Keratinocyte (primary cell): ENCODE measurements around the gene TSTD1. TPM values are rescaled to one million over a fixed set of nuclear protein-coding genes. Genes with fewer than 3 reads are reported as not detected.

ENCODE experiments used
- DNase-seq: peaks from one replicate; pipeline ENCODE4 v3.0.0-alpha.2; 2011; ENCODE audit warnings: low read depth, missing footprints, low spot score
- FAIRE-seq: peaks from 2 replicates; lab custom pipeline; 2011; peaks lifted over from hg19 to GRCh38; lab: Jason Lieb, UNC
- H2AFZ ChIP-seq: 2 replicates; pipeline ENCODE4 v1.6.0; 2012; ENCODE audit warnings: low read length, control low read depth, inconsistent platforms; ENCODE audit not compliant: control insufficient read depth
- H3K27ac ChIP-seq: 2 replicates; pipeline ENCODE4 v1.5.1; 2011; ENCODE audit warnings: low read length; ENCODE audit not compliant: control insufficient read depth, insufficient read depth
- H3K27me3 ChIP-seq: 3 replicates; pipeline ENCODE4 v1.6.0; 2011; ENCODE audit warnings: low read length; ENCODE audit not compliant: control insufficient read depth, insufficient read depth; ENCODE audit errors: extremely low read depth
- H3K36me3 ChIP-seq, 2 experiments: 2 replicates in 1 of 2; 3 replicates in 1 of 2; pipeline ENCODE4 v1.5.1; 2011; ENCODE audit warnings: low read length in 2 of 2, mild to moderate bottlenecking in 1 of 2; ENCODE audit not compliant: control insufficient read depth in 2 of 2, insufficient read depth in 2 of 2; ENCODE audit errors: extremely low read depth in 1 of 2
- H3K4me1 ChIP-seq: 3 replicates; pipeline ENCODE4 v1.5.1; 2011; ENCODE audit warnings: low read length; ENCODE audit not compliant: control insufficient read depth, insufficient read depth; ENCODE audit errors: extremely low read depth
- H3K4me2 ChIP-seq: 3 replicates; pipeline ENCODE4 v1.6.0; 2011; ENCODE audit warnings: low read depth, low read length; ENCODE audit not compliant: control insufficient read depth, insufficient read depth; ENCODE audit errors: extremely low read depth
- H3K4me3 ChIP-seq, 3 experiments: fragments of 200-600 bp in 1 of 3; sonication (generic) in 1 of 3; 2 replicates in 2 of 3; 3 replicates in 1 of 3; pipeline ENCODE4 v1.5.1; 2011 to 2016; ENCODE audit warnings: low read length in 3 of 3, mild to moderate bottlenecking in 3 of 3, control low read depth in 2 of 3, inconsistent platforms in 1 of 3, low read depth in 1 of 3, mixed read lengths in 1 of 3, mixed run types in 1 of 3, moderate library complexity in 1 of 3; ENCODE audit not compliant: control insufficient read depth in 2 of 3, insufficient read depth in 2 of 3; ENCODE audit errors: extremely low read depth in 1 of 3
- H3K79me2 ChIP-seq: 2 replicates; pipeline ENCODE4 v1.6.0; 2012; ENCODE audit warnings: low read length; ENCODE audit not compliant: control insufficient read depth, insufficient read depth
- H3K9ac ChIP-seq: 3 replicates; pipeline ENCODE4 v1.6.0; 2011; ENCODE audit warnings: low read length; ENCODE audit not compliant: control insufficient read depth, insufficient read depth; ENCODE audit errors: extremely low read depth
- H3K9me1 ChIP-seq: 3 replicates; pipeline ENCODE4 v1.6.0; 2011; ENCODE audit warnings: low read length; ENCODE audit not compliant: control insufficient read depth, insufficient read depth; ENCODE audit errors: extremely low read depth
- H3K9me3 ChIP-seq: 2 replicates; pipeline ENCODE4 v1.5.1; 2012; ENCODE audit warnings: low read depth, low read length; ENCODE audit not compliant: control insufficient read depth
- H4K20me1 ChIP-seq: 3 replicates; pipeline ENCODE4 v1.6.0; 2011; ENCODE audit warnings: low read length; ENCODE audit not compliant: control insufficient read depth, insufficient read depth; ENCODE audit errors: extremely low read depth
- EZH2 ChIP-seq: IDR thresholded peaks from one replicate; pipeline ENCODE4 v1.6.1; 2012; ENCODE audit warnings: inconsistent platforms, mild to moderate bottlenecking, low read length, moderate library complexity
- dilution Hi-C: fragments of 300-500 bp; cut with MboI; formaldehyde crosslinking; loops from one replicate; pipeline ENCODE4 v1.7.0; 2020; ENCODE audit warnings: low sequenced_read_pairs; ENCODE audit not compliant: extremely low pct_ligation_motif_present
- polyA plus RNA-seq, 5 experiments: library from polyadenylated mRNA; depleted of rRNA in 3 of 5; stranded (reverse) in 3 of 5; stranded (forward) in 1 of 5; unstranded in 1 of 5; fragments of >200 nt; gene quantifications; 1 replicate in 1 of 5; 2 replicates in 3 of 5; 3 replicates in 1 of 5; pipeline versions ENCODE4 v1.2.1 to v1.2.3, GENCODE V29; 2011 to 2012; ENCODE audit warnings: missing spikeins in 2 of 5, low read depth in 1 of 5, low replicate concordance in 1 of 5
- TF ChIP-seq, protein P1 (sequence below), 3 experiments: IDR thresholded peaks in 1 of 3; conservative IDR thresholded peaks in 1 of 3; optimal IDR thresholded peaks in 1 of 3; 2 replicates in 2 of 3; 3 replicates in 1 of 3; pipeline versions ENCODE3 to v1.5.1; 2011; ENCODE audit warnings: low read length in 3 of 3, mild to moderate bottlenecking in 3 of 3, moderate library complexity in 2 of 3, control low read depth in 1 of 3, inconsistent platforms in 1 of 3; ENCODE audit not compliant: insufficient read depth in 2 of 3; ENCODE audit errors: extremely low read depth in 1 of 3

The TSTD1 gene
- polyA plus RNA-seq, 1 donor (not counting 4 experiments of a cell fraction or from before 2014, with no cell fraction given): 106 TPM

DNA sequence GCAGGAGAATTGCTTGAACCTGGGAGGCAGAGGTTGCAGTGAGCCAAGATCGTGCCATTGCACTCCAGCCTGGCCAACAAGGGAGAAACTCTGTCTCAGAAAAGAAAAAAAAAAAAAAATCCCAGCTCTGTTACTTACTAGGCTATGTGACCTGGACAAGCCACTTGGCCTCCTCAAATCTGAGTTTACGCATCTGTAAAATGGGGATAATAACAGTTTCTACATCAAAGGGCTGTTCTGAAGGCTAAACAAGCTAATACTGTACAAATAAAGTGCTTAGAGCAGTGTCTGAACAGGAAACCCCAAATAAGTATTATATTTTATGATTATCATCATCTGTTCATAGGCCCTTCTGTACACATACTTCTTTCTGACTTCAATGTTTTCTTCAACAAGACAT is 31.4 kb downstream of the TSTD1 start:
- Histone ChIP-seq H3K9me3 (no peaks in the 10 kb centered on the region), H3K4me2 (no peak overlapping the region), H3K9ac (no peak overlapping the region), H3K79me2 (peaks cover 90% of the 10 kb centered on the region), H3K9me1 (peaks cover 8% of the 10 kb centered on the region), H2AFZ (no peak overlapping the region), H3K27me3 (no peaks in the 10 kb centered on the region), H3K4me3 (no peak overlapping the region), H4K20me1 (peaks cover 13% of the 10 kb centered on the region), H3K4me1 (no peaks in the 10 kb centered on the region), H3K27ac (no peak overlapping the region), H3K36me3 (peaks cover 7 to 8% of the 10 kb centered on the region in 2 experiments)
- TF ChIP-seq, protein P1, sequence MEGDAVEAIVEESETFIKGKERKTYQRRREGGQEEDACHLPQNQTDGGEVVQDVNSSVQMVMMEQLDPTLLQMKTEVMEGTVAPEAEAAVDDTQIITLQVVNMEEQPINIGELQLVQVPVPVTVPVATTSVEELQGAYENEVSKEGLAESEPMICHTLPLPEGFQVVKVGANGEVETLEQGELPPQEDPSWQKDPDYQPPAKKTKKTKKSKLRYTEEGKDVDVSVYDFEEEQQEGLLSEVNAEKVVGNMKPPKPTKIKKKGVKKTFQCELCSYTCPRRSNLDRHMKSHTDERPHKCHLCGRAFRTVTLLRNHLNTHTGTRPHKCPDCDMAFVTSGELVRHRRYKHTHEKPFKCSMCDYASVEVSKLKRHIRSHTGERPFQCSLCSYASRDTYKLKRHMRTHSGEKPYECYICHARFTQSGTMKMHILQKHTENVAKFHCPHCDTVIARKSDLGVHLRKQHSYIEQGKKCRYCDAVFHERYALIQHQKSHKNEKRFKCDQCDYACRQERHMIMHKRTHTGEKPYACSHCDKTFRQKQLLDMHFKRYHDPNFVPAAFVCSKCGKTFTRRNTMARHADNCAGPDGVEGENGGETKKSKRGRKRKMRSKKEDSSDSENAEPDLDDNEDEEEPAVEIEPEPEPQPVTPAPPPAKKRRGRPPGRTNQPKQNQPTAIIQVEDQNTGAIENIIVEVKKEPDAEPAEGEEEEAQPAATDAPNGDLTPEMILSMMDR (optimal IDR thresholded peaks at IDR 0.05 in 1 of 3, IDR thresholded peaks at IDR 0.05 in 1 of 3, conservative IDR thresholded peaks at IDR 0.05 in 1 of 3; ENCODE audit: extremely low read depth in 1 of 3, insufficient read depth in 2 of 3, low read length in 3 of 3): no peak
- TF ChIP-seq EZH2: no peak
- FAIRE-seq (no peak), DNase-seq (no peak)
- dilution Hi-C loops: no loop called here

DNA sequence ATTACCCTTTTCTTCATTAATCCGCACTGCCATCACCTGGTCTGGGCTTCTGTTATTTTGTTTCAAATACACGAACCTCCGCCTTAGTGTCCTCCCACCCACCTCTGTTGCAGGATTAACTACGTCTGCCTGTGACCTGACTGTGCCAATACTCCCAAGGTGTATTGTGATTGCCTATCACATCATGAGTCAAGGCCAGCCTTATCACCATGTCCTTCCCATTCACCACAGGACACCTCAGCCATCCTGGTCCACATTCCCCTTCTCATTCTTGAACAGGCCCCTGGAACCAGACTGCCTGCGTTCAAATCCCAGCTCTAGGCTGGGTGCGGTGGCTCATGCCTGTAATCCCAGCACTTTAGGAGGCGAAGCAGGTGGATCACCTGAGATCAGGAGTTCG is 32.2 kb downstream of the TSTD1 start:
- Histone ChIP-seq H3K4me3 (no peak overlapping the region), H3K4me1 (no peaks in the 10 kb centered on the region), H3K27ac (no peak overlapping the region), H3K4me2 (no peak overlapping the region), H3K9ac (no peak overlapping the region), H3K9me3 (no peaks in the 10 kb centered on the region), H3K27me3 (no peaks in the 10 kb centered on the region), H3K9me1 (peaks cover 8% of the 10 kb centered on the region), H2AFZ (no peak overlapping the region), H4K20me1 (peaks cover 13% of the 10 kb centered on the region), H3K36me3 (peaks cover 6 to 7% of the 10 kb centered on the region in 2 experiments), H3K79me2 (peaks cover 88% of the 10 kb centered on the region)
- dilution Hi-C loops: no loop called here
- FAIRE-seq (no peak), DNase-seq (no peak)
- TF ChIP-seq, protein P1 (optimal IDR thresholded peaks at IDR 0.05 in 1 of 3, IDR thresholded peaks at IDR 0.05 in 1 of 3, conservative IDR thresholded peaks at IDR 0.05 in 1 of 3; ENCODE audit: extremely low read depth in 1 of 3, insufficient read depth in 2 of 3, low read length in 3 of 3): no peak
- TF ChIP-seq EZH2: no peak
